DND-41 (cell line): ENCODE measurements around the gene SP5.

ENCODE experiments used
- CTCF ChIP-seq: IDR thresholded peaks from 2 replicates; pipeline ENCODE4 v1.5.1; 2012; ENCODE audit warnings: borderline replicate concordance, low read length, moderate library complexity, mild to moderate bottlenecking; ENCODE audit not compliant: poor library complexity, severe bottlenecking; ENCODE audit errors: extremely low read depth
- EZH2 ChIP-seq: IDR thresholded peaks from 3 replicates; pipeline ENCODE4 v1.6.1; 2012; ENCODE audit warnings: borderline replicate concordance, low read depth, mild to moderate bottlenecking, moderate library complexity, low read length, inconsistent platforms; ENCODE audit not compliant: severe bottlenecking

- TF ChIP-seq CTCF = no peak
- no peak for TF ChIP-seq EZH2
Measured at GRCh38 chr2:170742896-170743529, 27.9 kb downstream of the SP5 start.
